Measurements from ENCODE around the gene ABHD16B.

ABHD16B gene

DNA sequence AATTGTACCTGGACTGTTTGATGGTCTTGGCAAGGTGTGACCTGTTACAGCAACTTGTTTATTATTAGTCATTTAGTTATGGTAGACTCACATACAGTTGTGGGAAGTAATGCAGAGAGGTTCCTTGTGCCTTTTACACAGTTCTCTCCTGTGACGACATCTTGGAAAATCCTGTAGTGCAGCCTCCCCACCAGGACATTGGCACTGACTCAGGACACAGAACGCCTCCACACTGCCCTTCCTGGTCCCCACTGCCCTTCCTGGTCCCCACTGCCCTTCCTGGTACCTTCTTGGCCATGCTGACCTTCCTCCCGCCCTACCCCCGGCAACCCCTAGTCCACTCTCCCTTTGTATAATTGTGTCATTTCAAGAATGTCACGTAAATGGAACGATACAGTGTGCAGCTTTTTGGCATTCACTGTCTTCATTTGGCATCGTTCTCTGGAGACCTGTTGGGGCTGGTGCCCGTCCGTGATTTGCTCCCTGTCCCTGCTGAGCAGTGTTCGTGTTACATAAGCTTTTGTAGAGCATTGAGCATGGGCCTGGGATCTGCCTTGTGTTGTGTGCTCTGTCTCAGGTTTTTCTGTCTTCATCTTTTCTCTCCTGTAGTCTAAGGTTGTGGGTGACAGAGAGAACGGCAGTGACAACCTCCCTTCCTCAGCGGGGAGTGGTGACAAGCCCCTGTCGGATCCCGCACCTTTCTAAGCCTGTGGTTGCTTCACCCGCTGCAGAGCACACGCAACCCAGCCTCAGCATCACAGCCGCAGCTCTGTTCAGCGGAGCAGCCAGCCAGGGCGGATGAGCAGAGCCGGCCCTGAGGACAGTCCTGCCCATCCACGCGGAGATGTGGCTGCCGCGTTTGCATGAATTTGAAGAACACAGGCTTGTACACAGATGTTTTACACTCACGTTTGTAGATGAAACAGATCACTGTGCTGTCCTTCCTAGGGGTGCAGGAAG is 28.2 kb downstream of the ABHD16B start:
- H3K36me3 Mint-ChIP-seq (ENCODE audit: low read depth): peaks cover 64% of the 10 kb centered on the region
- no peaks in the 10 kb centered on the region for H3K9me3 Mint-ChIP-seq
- H3K4me3 Mint-ChIP-seq: no peak overlapping the region
- H3K4me1 Mint-ChIP-seq (ENCODE audit: low read depth): peaks cover 9% of the 10 kb centered on the region
- no peaks in the 10 kb centered on the region for H3K27me3 Mint-ChIP-seq
- DNase-seq: no peak
- peak overlapping the region; percentile 13 for H3K27ac Mint-ChIP-seq

DNA sequence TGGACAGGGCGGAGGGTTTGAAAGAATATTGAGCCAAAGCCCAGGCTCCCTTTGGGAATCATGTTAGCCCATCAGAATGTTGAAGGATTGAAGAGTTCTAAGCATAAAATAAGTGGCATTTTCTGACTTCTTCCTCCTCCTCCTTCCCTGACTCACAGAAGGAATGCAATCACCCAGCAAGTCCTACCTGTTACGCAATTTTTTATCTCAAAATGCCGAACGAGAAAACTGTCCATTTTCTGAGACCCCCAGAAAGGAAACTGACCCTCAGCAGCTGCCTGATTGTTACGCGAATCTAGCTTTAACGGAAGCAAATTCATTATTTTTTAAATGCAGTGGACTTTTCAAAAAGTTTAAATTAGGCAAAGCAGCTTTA is 28.9 kb downstream of the ABHD16B start:
- H3K4me1 Mint-ChIP-seq (ENCODE audit: low read depth): peaks cover 8% of the 10 kb centered on the region
- no peaks in the 10 kb centered on the region for H3K9me3 Mint-ChIP-seq
- H3K36me3 Mint-ChIP-seq (ENCODE audit: low read depth): peaks cover 57% of the 10 kb centered on the region
- no peak for DNase-seq
- H3K4me3 Mint-ChIP-seq: no peak overlapping the region
- H3K27ac Mint-ChIP-seq: no peak overlapping the region
- H3K27me3 Mint-ChIP-seq: no peaks in the 10 kb centered on the region

DNA sequence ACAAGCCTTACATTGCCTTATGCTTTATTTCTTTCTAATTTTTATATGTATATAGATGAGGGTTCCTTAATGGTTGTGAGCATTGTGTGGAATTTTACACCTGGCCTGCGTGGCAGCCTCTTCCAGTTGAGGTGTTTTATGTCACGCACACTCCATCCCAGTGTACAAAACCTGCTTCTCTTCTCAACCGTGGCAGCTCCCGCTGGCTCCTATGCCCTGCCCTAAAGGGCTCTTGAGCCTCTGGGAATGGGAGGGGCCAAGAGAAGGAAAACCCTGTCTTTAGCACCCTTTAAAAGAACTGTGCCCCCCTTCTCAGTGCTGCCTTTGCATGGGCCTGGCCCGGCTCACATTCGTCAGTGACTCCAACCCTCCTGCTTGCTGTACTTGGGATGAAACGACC is 29.3 kb downstream of the ABHD16B start:
- Mint-ChIP-seq H3K27ac (no peak overlapping the region), H3K36me3 (ENCODE audit: low read depth) (peaks cover 54% of the 10 kb centered on the region), H3K9me3 (no peaks in the 10 kb centered on the region), H3K27me3 (no peaks in the 10 kb centered on the region), H3K4me3 (no peak overlapping the region), H3K4me1 (ENCODE audit: low read depth) (peaks cover 8% of the 10 kb centered on the region)
- DNase-seq: no peak

DNA sequence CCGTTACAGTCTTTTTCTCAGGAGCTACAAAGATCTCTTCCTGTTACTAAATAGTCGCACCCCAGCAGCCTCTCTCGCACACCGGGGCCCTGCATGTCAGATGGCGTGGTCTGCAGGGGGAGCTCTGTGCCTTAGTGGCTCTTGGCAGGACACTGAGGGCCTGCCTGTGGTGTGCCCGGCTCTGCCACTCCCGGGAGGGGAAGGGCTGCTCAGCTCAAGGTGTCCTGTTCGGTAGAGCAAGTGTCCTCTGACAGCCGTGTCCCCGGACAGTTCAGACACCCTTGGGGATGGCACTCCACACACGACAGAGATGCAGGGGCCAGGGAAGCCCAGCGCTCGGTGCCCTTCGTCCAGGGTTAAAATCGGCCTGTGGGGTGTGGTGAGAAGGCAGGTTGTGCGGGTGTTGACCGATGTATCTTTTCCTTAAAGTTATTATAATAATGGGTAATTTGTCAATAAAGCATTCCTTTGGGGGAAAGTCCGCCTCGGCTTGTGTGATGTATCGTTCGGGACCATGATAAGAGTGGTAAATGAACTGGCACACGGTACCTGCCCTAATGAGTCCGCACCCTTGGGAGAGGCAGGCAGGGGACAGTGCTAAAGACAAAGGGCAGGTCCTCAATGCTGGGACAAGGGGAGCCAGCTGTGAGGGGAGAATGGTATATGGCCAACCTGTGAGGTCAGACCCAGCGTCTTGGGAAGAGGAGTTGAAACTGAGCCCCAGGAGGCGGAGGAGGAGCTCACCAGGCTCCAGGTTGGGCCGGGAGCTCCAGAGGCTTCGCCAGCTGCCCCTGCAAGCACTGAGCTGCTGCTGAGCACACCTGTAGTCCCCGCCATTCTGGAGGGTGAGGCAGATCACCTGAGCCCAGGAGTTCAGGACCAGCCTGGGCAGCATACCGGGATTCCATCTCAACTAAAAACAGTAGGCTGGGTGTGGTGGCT is 30.0 kb downstream of the ABHD16B start:
- no peaks in the 10 kb centered on the region for H3K9me3 Mint-ChIP-seq
- no peak for DNase-seq
- peaks cover 12% of the 10 kb centered on the region for H3K4me1 Mint-ChIP-seq (ENCODE audit: low read depth)
- no peaks in the 10 kb centered on the region for H3K27me3 Mint-ChIP-seq
- H3K36me3 Mint-ChIP-seq (ENCODE audit: low read depth): peaks cover 57% of the 10 kb centered on the region
- no peak overlapping the region for H3K27ac Mint-ChIP-seq
- no peak overlapping the region for H3K4me3 Mint-ChIP-seq

DNA sequence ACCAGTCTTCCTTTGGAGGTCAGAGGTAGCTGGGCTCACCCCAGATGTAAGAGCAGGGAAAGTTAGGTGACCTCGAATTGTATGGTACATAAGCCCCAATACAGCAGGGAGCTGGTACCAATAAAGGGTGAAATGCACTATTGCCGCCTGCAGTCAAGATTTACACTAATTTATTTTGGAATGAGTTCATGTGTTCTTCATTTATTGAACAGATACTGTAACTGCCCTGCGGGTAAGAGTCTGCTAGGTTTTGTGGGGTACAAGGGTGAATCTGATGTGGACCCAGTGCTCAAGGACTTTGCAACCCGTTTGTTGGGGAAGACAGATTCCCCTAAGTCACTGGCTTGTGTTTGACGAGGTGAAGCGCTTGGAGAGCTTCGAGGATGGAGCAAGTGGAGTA is 31.1 kb downstream of the ABHD16B start:
- Mint-ChIP-seq H3K4me1 (ENCODE audit: low read depth) (peaks cover 20% of the 10 kb centered on the region), H3K4me3 (no peak overlapping the region), H3K9me3 (no peaks in the 10 kb centered on the region), H3K27me3 (no peaks in the 10 kb centered on the region), H3K36me3 (ENCODE audit: low read depth) (peaks cover 58% of the 10 kb centered on the region), H3K27ac (no peak overlapping the region)
- DNase-seq: no peak

DNA sequence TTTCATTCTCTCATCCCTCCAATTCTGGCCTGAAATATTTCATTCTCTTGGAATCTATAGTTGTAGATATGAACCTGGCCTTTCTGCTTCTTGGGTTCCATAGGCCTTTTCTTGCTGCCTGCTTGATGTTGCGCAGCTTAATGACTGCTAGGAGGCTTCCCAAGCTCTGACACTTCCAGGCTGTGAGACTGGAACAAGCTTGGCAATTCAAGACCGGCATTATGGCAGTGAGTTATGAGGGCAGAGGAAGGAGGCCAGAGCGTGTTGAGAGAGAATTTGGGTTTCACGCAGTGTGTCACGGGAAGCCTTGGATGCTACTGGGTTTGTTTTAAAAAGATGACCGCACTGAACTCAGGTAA is 32.7 kb downstream of the ABHD16B start:
- H3K9me3 Mint-ChIP-seq: no peaks in the 10 kb centered on the region
- DNase-seq: no peak
- H3K27me3 Mint-ChIP-seq: no peaks in the 10 kb centered on the region
- peak overlapping the region; percentile 75 for H3K4me3 Mint-ChIP-seq
- H3K36me3 Mint-ChIP-seq (ENCODE audit: low read depth): peaks cover 62% of the 10 kb centered on the region
- H3K4me1 Mint-ChIP-seq (ENCODE audit: low read depth): peaks cover 34% of the 10 kb centered on the region
- H3K27ac Mint-ChIP-seq: peak overlapping the region; percentile 56

DNA sequence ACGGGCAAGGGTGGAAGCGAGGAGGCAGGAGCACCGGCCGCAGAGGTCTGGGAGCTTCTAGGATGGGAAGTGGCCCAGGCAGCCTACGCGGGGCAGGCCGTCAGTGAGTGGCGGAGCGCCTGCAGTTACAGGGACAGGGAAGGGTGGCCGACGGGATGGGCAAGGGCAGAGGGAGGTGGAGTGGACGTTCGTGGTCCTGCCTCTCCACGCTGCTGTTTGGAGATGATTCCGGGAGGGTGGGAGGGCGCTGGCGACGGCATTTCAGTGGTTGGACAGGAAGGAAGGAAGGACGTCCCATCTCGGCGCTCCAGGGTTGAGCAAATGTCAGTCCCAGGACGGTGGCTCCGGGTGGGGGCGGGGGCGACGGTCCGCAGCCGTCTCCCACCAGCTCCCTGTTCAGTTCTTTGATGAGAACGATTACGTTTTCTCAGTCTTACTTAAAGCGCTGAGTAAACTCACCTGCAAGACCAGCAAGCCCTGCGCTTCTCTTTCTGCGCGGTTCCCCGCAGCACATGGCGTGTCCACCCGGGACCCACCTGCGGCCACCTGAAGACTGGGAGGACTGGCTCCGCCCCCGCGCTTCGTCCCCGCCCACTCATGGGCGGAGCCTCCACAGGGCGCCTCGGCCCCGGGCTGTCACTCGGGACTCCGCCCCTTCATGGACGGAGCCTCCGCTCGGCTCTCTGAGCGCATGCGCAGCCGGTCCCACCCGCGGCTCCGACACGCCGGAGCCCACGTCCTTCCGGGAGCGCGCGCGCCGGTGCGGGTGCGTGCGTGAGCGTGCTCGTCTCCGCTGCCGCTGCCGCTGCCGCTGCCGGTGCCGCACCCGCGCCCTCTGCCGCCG is 33.3 kb downstream of the ABHD16B start, which contains the start of gene DNAJC5:
TSS of gene DNAJC5 (plus strand) at position 769 of the 844 bp plus-strand sequence. CDS start 33,220 bp downstream, outside the sequence.
- Mint-ChIP-seq H3K27ac (peak within 1 kb of the TSS; percentile 96), H3K9me3 (no peaks in the 10 kb centered on the region), H3K4me1 (ENCODE audit: low read depth) (peaks cover 40% of the 10 kb centered on the region), H3K4me3 (peak within 1 kb of the TSS; percentile 85), H3K27me3 (no peaks in the 10 kb centered on the region), H3K36me3 (ENCODE audit: low read depth) (peaks cover 60% of the 10 kb centered on the region)
- DNase-seq: peak; percentile 97

DNA sequence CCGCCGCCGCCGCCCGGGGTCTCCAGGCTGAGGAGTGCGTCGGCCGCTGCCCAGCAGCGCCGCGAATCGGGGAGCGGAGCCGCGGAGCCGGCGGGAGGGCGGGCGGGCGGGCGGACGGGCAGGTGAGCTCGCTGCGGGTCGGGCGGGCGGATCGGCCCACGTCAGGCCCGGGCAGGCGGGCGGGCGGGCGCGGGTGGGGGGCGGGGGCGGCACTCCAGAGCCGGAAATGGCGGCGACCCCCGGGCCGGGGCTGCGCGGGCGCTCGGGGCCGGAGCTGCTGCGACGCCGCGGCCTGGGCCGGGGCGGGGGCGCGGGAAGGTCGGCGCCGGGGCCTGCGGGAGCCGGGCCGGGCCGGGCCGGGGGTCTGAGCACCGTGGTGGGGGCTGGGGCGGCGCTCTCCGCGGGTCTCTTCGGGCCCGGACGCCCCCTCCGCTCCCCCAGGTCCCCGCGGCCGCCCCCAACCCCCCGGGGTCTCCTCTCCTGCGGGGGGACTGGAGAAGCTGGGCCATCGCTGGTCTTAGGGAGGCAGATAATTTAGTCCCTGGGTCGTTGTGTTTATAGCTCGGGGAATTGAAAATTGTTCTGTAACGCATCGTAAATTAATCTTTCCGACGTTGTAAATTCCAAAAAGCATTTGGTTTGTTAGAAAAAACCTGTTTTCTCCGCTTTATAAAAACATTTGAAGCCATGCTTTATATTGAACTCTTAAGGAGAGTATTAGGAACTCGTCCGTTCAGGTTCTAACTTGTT is 34.1 kb downstream of the ABHD16B start:
- Mint-ChIP-seq H3K4me1 (ENCODE audit: low read depth) (peaks cover 43% of the 10 kb centered on the region), H3K27me3 (no peaks in the 10 kb centered on the region), H3K9me3 (no peaks in the 10 kb centered on the region), H3K4me3 (peak overlapping the region; percentile 85), H3K36me3 (ENCODE audit: low read depth) (peaks cover 52% of the 10 kb centered on the region), H3K27ac (peak overlapping the region; percentile 96)
- no peak for DNase-seq

DNA sequence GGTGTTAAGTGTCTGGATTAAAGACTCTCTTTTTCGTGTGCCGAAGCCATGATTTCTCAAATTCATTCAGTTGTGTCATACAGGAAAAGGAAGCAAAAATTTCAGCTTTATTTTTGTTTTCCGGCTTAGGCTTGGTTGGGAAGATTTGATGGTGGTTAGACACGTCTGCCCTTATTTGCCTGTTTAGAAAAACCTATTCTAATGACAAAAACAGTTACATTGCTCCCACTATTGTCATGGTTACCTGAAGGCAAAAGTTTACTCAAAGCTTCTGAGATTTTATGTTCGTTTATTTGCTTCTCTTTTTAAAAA is 34.6 kb downstream of the ABHD16B start:
- peak overlapping the region; percentile 85 for H3K4me3 Mint-ChIP-seq
- peaks cover 49% of the 10 kb centered on the region for H3K4me1 Mint-ChIP-seq (ENCODE audit: low read depth)
- peaks cover 52% of the 10 kb centered on the region for H3K36me3 Mint-ChIP-seq (ENCODE audit: low read depth)
- H3K9me3 Mint-ChIP-seq: no peaks in the 10 kb centered on the region
- H3K27ac Mint-ChIP-seq: peak overlapping the region; percentile 96
- no peaks in the 10 kb centered on the region for H3K27me3 Mint-ChIP-seq
- no peak for DNase-seq

DNA sequence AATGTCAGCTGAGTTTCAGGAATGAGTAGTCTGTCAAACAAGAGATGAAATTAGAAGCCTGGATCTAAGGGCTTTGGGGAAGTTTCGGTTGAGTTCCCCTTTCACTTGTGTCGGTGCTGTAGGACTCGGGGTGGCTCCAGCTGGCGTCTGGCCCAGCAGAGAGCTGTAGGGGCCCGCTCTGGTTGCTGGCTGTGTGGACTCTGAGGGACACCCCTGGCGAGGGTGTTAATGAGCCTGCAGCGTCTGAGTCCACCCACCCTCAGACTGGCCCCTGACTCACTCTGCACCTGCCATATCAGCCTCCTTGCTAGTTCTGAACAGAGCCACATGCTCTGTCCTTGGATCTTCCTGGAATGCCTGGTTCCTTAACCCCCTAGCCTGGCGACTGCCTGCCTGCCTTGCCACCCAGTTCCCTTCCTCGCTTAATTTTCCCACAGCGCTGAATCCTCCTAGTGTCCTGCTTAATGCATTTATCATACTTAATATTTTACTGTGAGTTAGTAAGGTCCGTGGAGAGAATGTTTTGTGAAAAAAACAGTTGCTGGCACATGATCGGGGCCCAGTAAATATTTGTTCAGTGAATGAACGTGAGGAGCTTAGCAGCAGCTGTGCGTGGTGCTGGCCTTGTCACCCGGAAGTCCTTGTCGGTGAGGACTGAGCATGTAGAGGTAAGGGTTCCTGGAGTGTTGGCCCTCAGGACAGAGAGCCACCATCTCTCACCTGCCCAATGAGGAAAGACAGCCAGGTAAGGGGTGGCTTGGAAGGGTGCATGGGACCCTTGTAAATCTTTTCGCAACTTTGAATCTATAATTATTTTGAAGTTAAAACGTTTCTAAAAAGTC is 35.2 kb downstream of the ABHD16B start:
- Mint-ChIP-seq H3K9me3 (no peaks in the 10 kb centered on the region), H3K4me1 (ENCODE audit: low read depth) (peaks cover 54% of the 10 kb centered on the region), H3K27me3 (no peaks in the 10 kb centered on the region), H3K27ac (peak overlapping the region; percentile 96), H3K36me3 (ENCODE audit: low read depth) (peaks cover 52% of the 10 kb centered on the region), H3K4me3 (peak overlapping the region; percentile 85)
- DNase-seq: peak; percentile 56

DNA sequence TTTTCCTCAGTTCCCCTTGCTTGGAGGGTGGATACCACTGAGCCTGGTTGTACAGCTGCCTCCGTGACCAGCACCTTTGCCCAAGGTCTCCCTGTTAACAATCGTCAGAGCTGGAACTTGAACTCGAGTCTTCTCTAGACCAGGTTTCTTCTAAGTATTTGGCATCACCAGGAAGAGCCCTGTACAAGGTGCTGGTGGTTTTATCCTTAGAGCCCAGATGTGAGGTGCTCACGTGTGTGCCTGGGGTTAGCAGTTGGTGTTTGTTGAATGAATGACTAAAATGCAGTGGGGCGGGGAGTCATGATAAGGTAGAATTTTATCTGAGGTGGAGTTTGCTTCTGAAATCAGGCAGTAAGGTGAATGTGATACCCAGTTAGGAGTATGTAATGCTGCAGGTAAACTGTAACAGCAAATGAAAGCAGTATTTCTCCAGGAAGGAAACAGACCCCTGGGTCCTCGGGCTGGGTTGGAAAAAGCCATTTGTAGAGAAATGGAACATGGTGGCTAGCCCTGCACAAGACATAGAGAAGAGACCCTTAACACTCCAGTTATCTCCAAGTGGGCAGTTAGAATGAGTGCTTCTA is 36.8 kb downstream of the ABHD16B start:
- Mint-ChIP-seq H3K4me1 (ENCODE audit: low read depth) (peaks cover 64% of the 10 kb centered on the region), H3K27me3 (no peaks in the 10 kb centered on the region), H3K4me3 (no peak overlapping the region), H3K36me3 (ENCODE audit: low read depth) (peaks cover 51% of the 10 kb centered on the region), H3K9me3 (no peaks in the 10 kb centered on the region), H3K27ac (peak overlapping the region; percentile 60)
- DNase-seq: no peak

DNA sequence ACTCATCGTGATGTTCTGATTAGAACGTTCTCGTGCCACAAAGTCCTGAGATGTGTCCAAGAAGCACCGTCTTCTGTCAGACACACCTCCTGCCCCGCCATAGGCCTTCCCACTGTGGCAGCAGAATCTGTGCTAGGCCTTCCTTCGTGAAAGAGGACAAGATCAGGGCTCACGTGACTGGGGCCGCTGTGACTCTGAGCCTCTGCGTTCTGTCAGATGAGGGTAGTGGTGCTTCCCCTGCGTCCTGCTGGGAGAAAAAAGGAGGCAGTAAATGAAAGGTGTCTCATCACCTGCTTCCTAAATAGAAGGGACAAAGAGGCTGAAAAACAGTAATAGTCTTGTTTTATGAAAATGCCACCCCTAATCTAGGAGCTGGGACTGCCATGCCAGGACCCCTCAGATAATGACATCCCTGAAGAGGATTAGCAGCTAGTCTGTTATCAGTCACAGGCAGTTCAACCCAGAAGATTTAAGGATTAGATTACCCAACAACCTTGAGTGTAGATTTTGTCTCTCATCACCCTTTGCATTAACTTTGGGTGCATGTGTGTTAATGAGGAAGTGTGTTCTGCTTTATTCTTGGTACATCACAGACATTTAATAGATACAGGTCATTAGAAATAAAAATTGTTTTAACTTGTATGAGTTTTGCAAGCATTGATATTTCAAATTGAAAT is 37.7 kb downstream of the ABHD16B start:
- H3K4me1 Mint-ChIP-seq (ENCODE audit: low read depth): peaks cover 71% of the 10 kb centered on the region
- DNase-seq: no peak
- H3K27me3 Mint-ChIP-seq: no peaks in the 10 kb centered on the region
- no peak overlapping the region for H3K4me3 Mint-ChIP-seq
- peak overlapping the region; percentile 81 for H3K27ac Mint-ChIP-seq
- no peaks in the 10 kb centered on the region for H3K9me3 Mint-ChIP-seq
- H3K36me3 Mint-ChIP-seq (ENCODE audit: low read depth): peaks cover 54% of the 10 kb centered on the region
